H1 (cell line): ENCODE results near the gene ANKEF1.

Source experiments
- CTCF ChIP-seq, 3 experiments: IDR thresholded peaks; 1 replicate in 2 of 3; 2 replicates in 1 of 3; pipeline versions ENCODE4 v1.5.1 to v1.6.1; 2011; ENCODE audit warnings: low read length in 3 of 3, mild to moderate bottlenecking in 3 of 3, inconsistent platforms in 2 of 3, low read depth in 1 of 3, moderate library complexity in 1 of 3; ENCODE audit not compliant: insufficient read depth in 1 of 3; ENCODE audit errors: control extremely low read depth in 1 of 3
- SIN3A ChIP-seq, 2 experiments: IDR thresholded peaks in 1 of 2; conservative IDR thresholded peaks in 1 of 2; 2 replicates each; pipeline ENCODE4 v1.6.1; 2011 to 2012; ENCODE audit warnings: low read length in 2 of 2, improper control_type of control experiment in 1 of 2, low read depth in 1 of 2, mild to moderate bottlenecking in 1 of 2
- SRF ChIP-seq: IDR thresholded peaks from 2 replicates; pipeline ENCODE4 v1.6.1; 2011; ENCODE audit warnings: mild to moderate bottlenecking, low read depth, low read length, moderate library complexity

- TF ChIP-seq SIN3A (conservative IDR thresholded peaks at IDR 0.05 in 1 of 2, IDR thresholded peaks at IDR 0.05 in 1 of 2; ENCODE audit: low read depth in 1 of 2, low read length in 2 of 2) (no peak), CTCF (IDR thresholded peaks at IDR 0.05; ENCODE audit: control extremely low read depth in 1 of 3, insufficient read depth in 1 of 3, low read depth in 1 of 3, low read length in 3 of 3) (no peak), SRF (no peak)
These were observed 27.0 kb upstream of the ANKEF1 start for GRCh38 chr20:10007747-10008146.
